HG03045 (cell line): ENCODE measurements around the gene DIS3L2.

ENCODE experiments used
- ATAC-seq: cut with Tn5 transposase; IDR thresholded peaks from one replicate; pipeline ENCODE4 v1.9.1; 2021; ENCODE audit warnings: mild to moderate bottlenecking, moderate library complexity; ENCODE audit not compliant: unreplicated experiment

DIS3L2 gene

DNA sequence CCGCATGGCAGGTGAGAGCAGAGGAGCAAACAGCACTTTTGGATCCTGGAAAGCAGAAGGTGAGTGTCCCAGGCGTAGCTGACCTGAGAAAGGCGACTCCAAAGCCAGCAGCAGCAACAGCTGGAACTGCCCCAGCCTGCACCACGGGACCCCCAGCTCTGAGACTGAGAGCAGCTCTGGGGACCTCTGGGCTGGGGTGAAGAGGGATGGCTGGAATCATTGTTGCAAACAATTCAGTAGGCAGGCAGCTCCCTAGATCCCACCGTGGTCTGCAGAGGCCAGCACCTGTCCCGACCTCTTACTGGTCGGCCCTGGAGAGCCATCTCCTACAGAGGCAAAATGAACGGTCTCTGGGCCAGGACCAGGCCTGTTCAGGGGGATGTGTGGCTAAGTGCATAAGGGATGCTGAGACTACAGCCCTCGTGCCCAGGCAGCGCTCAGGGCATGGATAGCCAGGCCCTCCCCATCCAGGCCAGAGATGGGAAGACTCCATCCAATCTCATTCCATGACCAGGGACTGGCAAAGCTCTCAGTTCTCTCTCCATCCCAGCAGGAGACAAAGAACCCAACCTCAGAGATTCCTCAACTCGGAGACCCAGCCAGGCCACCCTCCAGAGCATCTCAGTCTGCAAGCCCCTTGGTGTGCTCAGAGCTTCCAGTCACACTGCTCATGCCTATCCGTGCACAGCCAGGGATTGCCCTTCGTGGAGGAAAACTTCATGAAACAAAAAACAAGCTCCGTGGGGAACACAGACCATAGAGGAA, 378.8 kb downstream of the DIS3L2 start:
- ATAC-seq = no peak

DNA sequence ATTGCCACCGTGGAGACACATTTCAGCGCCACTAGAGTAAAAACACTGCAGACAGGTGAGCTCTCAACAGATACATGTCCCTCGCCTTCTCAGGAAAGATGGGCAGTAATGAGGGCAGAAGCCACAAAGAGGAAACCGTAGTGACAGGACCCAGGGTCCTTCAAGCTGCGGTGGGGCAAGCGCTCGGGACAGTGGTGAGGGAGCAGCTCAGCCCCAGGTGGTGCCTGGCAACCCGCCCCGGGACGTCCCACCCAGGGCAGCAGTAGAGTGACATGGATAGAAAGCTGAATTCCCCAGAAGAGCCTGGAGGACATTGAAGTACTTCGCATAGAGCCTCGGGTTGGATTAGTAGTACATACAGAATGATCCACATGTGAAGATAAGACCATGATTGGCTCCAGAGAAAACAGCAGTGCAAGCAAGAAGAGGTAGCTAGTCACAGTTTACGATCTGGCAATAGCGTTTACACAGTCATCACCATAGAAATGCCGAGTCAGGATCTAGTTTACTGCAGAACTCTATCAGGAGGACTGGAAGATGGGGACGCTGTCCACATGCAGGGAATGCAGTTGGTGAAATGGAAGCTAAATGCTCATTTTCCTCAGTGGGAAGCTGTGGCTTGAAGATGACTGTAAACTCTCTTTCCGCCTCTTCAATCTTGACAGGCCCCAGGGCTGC, 379.7 kb downstream of the DIS3L2 start:
- no peak for ATAC-seq

DNA sequence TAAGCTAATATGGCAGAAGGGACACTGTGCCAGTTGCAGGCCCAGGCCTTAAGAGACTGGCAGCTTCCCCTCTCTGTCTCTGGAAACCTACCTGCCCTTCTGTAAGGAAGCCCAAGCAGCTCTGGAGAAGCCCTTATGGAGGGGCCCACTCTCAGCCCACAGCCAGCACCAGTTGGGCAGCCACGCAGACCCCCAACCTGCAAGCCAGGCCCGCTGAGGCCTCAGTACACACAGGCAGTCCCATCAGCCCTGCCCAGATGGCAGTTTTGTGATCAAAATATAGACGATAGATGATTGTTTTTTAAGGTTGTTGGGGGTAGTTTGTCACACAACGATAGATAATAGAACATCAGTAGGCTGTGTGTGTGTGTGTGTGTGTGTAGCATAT, 380.2 kb downstream of the DIS3L2 start:
- no peak for ATAC-seq

DNA sequence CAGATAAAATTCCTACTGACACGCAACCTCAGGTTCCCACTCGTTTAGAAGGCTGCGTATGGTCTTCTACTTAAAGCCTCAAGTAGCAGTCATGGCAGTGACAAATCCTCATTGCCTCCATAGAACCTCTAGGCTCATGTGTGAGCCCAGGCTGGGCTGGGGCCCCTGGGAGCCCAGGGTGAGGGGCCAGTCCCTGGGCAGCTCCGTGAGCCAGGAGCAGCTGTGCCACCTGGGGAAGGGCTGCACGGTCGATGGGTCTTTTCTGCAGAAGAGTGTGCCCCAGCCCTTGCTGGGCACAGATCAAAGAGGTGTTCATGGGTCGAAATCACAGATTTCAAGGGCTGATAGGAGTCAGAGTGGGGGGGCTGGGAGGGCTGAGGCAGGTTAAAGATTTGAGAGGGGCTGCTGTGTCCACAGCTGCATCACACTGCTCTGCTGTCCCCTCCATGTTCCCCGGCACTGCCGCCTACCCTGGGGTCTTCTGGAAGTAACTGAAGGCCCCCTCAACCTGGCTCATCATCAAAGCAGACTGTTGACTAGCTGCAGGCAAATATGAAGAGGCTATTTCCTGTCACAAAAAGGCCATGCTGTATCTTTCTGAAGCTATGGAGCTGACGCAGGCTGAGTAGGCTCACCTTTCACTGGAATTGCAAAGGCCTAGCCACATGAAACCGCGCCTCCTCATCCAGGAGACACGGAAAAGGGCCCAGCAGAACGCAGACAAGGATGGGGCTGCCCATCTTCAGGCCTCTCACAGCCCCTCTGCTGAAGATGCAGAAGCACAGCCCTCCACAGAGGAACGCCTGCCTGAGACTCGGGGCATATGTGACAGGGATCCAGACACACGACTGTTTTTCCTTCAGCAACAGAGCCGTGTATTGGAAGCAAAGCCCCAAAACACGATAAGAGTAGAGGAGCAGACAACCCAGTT, 381.4 kb downstream of the DIS3L2 start:
- no peak for ATAC-seq

DNA sequence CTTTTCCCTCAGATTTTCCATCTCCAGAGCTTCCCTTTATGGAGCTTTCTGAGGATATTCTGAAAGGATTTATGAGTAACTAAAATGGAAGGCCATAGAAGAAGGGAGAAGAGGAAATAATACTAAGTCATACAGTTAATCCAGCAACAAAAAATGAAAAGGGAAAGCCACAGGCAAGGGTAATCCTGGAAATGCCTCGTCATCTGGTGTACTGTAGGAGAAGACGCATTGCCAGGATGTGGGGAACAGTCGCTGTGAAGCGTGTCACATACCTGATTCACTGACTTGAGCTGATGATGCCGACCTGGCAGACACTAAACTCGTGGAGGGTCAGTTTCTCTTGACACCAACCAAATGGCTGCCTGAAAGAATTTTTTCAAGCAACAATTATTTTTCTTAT, 382.3 kb downstream of the DIS3L2 start:
- no peak for ATAC-seq

DNA sequence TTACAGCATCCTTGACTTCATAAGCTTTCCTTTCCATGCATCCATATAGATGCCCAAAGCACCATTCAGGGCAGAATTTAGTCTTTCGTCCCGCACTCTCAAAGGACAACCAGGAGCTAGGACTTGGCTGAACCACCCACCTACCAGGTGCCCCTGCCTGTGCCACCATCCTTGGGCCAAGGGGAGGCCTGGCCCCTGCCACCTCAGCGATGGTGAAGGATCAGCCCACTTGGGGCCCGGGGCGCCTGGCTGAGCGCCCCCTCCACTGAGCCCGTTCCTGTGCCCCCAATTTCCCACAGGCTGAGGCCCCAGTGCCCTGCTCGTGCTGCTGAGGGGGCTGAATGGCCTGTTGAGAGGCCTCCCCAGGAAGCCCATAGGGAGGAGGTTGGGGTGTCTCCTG, 383.7 kb downstream of the DIS3L2 start:
- no peak for ATAC-seq

DNA sequence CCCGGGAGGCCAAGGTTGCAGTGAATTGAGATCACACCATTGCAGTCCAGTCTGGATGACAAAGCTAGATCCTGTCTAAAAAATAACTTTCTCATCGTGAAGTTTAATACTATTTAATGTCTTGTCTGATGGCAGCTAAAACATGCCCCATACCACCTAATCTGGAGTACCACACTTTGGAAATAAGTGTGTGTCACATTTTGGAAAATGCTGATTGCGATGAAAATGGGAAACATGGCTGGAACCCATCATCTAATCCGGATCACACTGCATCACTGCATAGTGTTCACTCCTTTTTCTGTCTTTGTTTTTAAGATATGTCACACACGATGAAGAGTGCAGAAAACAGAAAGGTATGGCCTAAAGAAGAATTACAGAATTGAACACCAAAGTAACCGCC, 385.9 kb downstream of the DIS3L2 start:
- no peak for ATAC-seq

DNA sequence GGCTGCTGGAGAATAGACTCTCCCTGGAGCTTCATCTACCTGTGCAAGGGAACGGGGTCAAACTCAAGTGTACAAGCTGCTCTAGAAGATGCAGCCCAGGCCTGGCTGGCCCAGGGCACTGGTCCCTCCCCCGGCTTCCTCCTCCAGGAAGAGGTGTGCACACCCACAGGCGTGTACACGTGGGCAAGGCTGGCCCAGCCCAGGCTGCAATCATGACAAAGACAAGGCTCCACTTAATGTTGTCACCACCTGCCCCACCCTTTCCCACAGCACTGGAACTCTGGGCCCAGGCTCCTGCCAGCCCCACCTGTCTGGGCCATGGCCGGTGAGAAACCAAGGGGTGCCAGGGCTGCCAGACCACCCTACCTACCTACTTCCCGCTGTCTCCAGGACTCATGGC, 387.4 kb downstream of the DIS3L2 start:
- no peak for ATAC-seq

DNA sequence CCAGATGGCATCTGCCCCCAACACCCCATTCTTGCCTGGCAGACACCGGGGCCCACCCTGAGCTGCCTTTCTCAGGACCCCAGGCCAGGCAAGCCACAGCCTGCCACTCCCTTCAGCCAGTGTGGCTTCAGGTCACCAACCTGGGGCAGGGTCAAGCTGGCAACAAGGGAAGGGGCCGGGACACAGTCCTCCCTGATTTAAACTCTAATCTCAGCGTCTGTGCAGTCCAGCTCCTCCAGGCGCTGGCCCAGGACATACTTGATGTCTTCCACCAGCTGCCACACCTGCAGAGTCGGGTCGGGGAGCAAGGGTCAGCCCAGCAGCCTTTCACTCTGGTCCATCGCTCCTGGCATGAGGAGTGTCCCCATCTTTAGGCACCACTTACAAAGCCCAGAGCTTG, 388.0 kb downstream of the DIS3L2 start:
- ATAC-seq = no peak

DNA sequence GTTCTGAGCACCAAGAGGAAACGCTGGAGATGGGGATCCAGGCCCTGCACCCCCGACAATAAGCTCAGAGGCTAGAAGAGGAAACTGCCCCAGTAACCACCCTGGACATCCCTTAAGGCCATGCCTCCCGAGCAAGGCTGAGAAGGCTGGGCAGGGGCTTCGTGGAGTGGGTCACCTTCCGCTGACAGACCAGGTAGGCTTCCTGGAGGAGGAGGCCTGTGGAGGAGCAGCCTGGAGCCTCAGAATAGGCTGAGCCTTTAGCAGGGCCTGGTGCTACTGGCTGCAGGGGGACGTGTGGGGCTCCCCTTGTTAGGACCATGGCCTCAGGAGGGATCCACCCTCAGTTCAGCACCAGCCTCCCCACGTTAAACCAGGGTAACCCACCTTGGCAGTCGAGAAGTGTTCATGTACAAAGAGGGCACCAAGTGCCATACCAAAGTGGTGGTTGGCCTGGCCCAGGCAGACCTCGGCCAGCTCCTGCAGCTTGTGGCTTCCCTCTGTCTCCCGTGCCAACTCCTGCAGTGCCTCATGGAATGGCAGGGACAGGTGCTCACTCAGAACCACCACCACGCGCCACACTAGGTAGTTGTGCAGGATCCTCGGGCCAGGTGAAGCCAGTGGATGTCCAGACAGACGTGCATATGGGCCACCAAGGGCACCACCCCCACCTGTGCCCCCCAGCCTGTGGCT, 388.6 kb downstream of the DIS3L2 start:
- ATAC-seq = no peak

DNA sequence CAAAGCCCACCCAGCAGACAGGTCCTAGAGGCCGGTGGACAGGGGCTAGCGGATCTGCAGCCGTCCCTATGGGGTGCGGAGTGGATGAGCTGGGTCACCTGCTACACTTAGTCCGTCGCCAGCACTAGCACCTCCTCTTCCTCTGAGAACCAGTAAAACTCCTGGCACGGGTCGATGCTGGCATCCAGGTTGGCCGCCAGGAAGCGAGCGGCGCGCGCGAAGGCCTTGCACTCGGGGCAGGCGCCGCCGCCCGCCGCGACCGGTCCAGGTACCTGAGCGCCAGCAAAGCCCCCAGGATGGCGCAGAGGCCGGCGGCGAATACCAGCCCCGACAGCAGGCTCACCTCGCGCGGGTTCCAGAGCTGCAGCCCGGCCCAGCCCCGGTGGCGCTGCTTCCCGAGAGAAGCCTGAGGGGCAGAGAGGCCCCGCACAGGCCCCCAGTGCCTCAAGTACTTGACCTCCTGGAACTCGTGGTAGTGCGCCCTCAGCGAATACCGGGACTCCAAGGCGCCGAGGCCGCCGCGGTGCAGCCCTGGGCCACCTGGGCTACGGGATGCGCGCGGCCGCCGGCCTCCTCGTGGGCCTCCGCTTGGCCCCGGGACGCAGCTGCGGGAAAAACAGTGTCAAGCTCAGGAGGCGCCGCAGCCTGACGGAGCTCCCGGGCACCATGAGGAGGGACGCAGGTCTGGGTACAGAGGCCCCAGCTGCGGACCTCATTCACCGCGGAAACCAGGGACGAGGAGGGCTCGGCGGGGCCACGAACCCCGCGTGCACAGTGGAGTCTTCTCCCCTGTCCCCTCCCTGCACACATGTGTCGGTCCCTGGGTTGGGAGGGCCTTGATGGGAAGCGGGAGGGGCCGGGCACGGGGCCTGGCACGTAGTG, 389.5 kb downstream of the DIS3L2 start:
- no peak for ATAC-seq

DNA sequence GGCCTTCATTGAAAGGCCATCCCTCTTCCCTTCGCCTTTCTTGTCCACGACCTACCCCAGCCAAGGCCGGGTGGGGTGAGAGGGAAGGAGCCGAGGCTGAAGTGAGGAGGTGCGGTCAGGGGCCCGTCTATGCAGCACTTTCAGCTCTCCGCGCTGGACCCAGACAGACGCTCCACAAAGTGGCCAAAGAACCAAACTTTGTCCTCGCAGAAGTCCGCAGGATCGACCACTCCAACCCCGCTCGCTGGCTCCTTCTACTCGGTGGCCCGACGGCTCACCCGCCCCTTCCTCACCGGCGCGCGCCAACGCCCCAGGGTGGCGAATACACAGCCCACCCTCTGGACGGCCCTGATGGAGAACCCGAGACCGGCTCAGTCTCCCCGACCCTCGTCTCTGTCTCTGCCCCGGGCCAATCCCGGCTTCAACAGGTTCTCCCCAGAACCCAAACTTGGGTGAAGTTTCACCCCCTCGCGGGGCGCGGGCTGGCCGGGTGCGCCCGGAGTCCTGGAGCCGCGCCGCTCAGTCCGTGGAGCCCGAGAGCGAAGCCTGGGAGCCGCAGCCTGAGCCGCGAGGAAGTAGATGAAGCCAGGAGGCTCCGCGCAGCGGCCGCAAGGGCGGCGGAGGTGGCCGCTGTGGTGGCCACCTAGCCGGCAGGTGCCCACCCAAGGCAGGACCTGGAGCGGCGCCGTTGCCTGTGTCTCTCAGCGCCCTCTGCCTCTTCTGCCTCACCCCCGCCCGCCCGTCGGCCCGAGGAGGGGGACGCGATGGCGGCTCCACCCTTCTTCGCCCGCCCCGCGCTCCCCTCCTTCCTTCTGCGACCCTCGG, 390.4 kb downstream of the DIS3L2 start:
- ATAC-seq = no peak

DNA sequence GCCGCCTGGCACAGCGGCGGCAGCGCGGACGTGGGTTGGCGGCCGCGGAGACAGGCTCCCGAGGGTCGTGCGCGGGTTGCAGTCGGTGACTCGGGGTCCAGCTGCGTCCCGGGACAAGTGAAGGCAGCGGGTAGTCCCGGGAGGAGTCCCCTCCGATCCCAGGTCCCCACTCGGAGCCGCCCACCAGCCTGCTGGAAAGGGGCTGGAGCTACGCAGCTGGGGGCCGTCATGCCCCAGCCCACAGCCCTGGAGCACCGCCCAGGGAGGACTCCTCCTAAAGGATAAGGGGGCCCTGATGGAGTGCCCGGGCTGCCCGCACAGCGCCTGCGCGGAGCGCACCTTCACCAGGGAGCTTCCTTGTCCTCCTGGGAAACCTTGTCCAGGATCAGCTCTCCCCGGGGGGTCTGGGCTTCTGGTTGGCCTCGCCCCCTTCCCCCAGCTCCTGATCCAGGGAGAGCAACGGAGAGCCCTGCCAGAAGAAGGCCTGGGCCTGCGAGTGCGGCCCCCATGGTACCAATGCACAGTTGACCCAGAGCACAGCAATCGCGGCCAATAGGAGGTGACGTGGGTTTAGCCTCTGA, 391.1 kb downstream of the DIS3L2 start:
- ATAC-seq = no peak

DNA sequence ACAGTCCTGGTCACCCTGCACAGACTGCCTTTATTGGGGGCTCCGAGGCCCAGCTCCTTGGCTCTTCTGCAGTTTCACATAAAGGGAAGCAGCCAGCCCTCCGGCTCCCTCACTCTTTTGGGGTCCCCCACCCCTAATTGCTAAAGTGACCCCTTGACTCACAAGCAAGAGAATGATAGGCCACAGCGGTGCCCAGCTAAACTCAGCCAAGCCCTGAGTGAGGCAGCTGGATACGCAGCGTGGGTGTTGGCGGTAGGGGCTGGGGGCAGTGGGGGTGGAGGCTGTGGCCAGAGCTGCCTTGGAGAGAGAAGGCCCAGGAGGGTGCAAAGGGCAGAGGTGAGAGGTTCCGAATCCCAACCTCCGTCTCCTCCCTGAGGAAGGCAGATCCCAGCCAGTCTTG, 391.6 kb downstream of the DIS3L2 start:
- ATAC-seq = no peak

DNA sequence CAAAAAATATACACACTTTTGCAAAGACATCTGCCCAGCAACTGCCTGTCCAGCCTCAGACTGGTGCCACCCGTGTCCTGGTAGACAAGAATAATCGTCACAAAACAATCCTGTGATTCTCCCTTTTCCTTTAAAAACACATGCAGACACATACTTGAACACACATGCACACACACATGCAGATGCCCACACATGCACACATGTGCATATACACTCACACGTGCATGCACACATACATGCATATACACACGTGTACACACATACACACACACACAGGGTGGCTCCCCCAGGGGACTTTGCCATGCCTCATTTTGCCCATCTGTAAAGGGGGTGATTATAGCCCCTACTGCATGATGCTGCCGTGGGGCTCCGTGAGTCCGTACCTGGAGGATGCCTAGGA, 392.1 kb downstream of the DIS3L2 start:
- ATAC-seq = no peak

DNA sequence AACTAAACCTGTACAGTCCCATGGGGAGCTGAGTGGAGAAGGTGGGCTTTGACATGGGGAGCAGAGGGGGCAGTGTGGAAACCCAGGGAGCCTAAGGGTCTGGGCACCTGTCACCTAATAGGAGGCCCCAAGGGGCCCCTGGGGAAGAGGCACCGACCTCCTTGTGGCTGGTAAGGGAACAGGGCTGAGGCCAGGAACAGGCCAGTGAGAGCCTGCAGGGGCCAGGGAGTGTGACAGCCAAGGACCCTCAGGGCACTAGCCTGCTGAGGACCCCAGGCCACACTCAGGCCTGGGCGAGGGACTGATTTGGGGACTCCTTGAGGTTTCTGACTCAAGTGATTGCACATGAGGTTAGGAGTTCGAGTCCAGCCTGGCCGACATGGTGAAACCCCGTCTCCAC, 392.6 kb downstream of the DIS3L2 start:
- ATAC-seq = no peak

DNA sequence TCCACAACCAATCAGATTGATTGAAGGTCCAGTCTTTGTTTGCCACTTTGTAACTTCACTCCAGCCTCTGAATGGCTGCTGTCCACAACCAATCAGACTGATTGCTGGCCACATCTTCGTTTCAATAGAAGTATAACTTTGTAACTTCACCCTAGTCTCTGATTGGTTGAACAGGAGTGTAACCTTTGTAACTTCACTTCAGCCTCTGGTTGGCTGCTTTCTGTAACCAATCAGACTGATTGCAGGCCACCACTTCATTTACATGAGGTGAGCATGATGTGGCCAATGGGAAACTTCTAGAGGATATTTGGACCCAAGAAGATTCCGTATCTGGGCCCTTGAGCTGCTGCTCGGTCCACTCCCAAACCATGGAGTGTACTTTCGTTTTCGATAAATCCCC, 400.1 kb downstream of the DIS3L2 start:
- no peak for ATAC-seq

DNA sequence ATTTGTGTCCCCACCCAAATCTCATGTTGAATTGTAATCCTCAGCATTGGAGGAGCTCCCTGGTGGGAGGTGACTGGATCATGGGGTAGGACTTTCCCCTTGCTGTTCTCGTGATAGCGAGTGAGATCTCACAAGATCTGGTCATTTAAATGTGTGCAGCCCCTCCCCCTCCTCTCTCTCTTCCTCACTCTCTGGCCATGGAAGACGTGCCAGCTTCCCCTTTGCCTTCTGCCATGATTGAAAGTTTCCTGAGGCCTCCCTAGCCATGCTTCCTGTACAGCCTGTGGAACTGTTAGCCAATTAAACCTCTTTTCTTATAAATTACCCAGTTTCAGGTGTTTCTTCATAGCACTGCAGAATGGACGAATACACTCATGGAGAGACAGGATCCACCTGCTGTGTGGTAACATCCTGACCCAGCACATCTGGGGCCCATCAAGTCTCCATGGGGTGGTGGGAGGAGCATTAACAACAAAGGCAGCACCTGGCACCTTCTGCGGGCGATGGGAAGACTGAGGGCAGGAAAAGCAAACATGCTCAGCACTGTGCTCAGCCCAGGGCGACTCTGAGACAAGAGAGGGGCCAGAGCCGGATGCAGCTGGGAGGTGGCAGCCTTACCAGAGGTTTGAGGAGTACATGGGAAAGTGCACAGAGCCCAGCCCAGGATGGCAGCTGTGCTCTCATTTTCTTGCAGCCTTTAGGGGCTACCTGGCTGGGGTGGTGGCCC, 400.8 kb downstream of the DIS3L2 start:
- no peak for ATAC-seq
